ENCODE results near the gene DNAAF1. TPM values are rescaled to one million over a fixed set of nuclear protein-coding genes. Genes with fewer than 3 reads are reported as not detected.
A peak's percentile ranks its signal among the peaks of the same experiment; 100 is the strongest.

Gene DNAAF1
- polyA plus RNA-seq, 1 of the 3 experiments (the other 2 are of a cell fraction) = 0.35 TPM

GRCh38 chr16:84156342-84156784 lies 11.3 kb downstream of the DNAAF1 start (continued):
- TF ChIP-seq TEAD4 (IDR thresholded peaks at IDR 0.05; ENCODE audit: borderline replicate concordance, insufficient read depth) (no peak), MXI1 (IDR thresholded peaks at IDR 0.05; ENCODE audit: low read depth, low read length) (no peak), TAF1 (IDR thresholded peaks at IDR 0.05; ENCODE audit: borderline replicate concordance, low read depth, low read length) (no peak), FOXM1 (IDR thresholded peaks at IDR 0.05; ENCODE audit: low read depth) (no peak), ZBTB33 (IDR thresholded peaks at IDR 0.05; ENCODE audit: borderline replicate concordance, low read depth) (no peak), SMC3 (IDR thresholded peaks at IDR 0.05; ENCODE audit: low read depth, low read length) (no peak), ELF1 (IDR thresholded peaks at IDR 0.05) (no peak), EZH2phosphoT487 (IDR thresholded peaks at IDR 0.05; ENCODE audit: borderline replicate concordance, low read depth) (no peak), NFIC (IDR thresholded peaks at IDR 0.05; ENCODE audit: borderline replicate concordance) (no peak), MEF2A (IDR thresholded peaks at IDR 0.05; ENCODE audit: borderline replicate concordance, low read depth) (no peak), RFX5 (IDR thresholded peaks at IDR 0.05; ENCODE audit: low read length) (no peak)

GRCh38 chr16:84159007-84159406 lies 13.9 kb downstream of the DNAAF1 start:
- CTCF ChIA-PET = interaction anchor here (0.7 to 1.0 kb wide), 2 partner anchors 16 to 25 kb away, joined by 3 to 4 read pairs; no protein-coding TSS in a partner anchor

More at GRCh38 chr16:84159007-84159406, 13.9 kb downstream of the DNAAF1 start:
- Histone ChIP-seq H3K27me3 (ENCODE audit: insufficient read depth) (peaks cover 16% of the 10 kb centered on the region; the same call in 1 of the 2 replicates), H4K20me1 (ENCODE audit: insufficient read depth) (no peaks in the 10 kb centered on the region), H2AFZ (ENCODE audit: low read depth) (peak overlapping the region; percentile 9; the same call in 1 of the 2 replicates), H3K9me3 (no peaks in the 10 kb centered on the region), H3K79me2 (ENCODE audit: insufficient read depth) (no peaks in the 10 kb centered on the region), H3F3A (replicated peaks; ENCODE audit: insufficient read depth) (no peaks in the 10 kb centered on the region), H3K9ac (no peak overlapping the region), H3K36me3 (replicated peaks in 1 of 2; ENCODE audit: control insufficient read depth in 1 of 2, insufficient read depth in 2 of 2, low read length in 1 of 2) (no peaks in the 10 kb centered on the region), H3K4me2 (peak overlapping the region; percentile 46), H3K9me2 (no peaks in the 10 kb centered on the region), H3K4me3 (ENCODE audit: low read depth in 2 of 2, low read length in 1 of 2) (peak overlapping the region in 1 of 2 experiments; percentile 4; a peak in 1 of 4 replicates), H3K27ac (ENCODE audit: low read depth in 2 of 2, low read length in 1 of 2) (no peak overlapping the region), H3K4me1 (ENCODE audit: control insufficient read depth in 1 of 2, insufficient read depth in 2 of 2, low read depth in 1 of 2, low read length in 1 of 2) (peaks cover 0 to 2% of the 10 kb centered on the region in 2 experiments; a peak in 1 of 4 replicates)
- TF ChIP-seq POLR2AphosphoS5 (IDR thresholded peaks at IDR 0.05; ENCODE audit: low read depth, low read length) (no peak), MEF2A (IDR thresholded peaks at IDR 0.05; ENCODE audit: borderline replicate concordance, low read depth) (no peak), TEAD4 (IDR thresholded peaks at IDR 0.05; ENCODE audit: borderline replicate concordance, insufficient read depth) (no peak), IRF3 (IDR thresholded peaks at IDR 0.05; ENCODE audit: low read depth, low read length) (no peak), TCF12 (IDR thresholded peaks at IDR 0.05) (no peak), GATA2 (CRISPR knock-in tag; IDR thresholded peaks at IDR 0.05) (no peak), NFIC (IDR thresholded peaks at IDR 0.05; ENCODE audit: borderline replicate concordance) (no peak), RXRA (IDR thresholded peaks at IDR 0.05; ENCODE audit: borderline replicate concordance, low read depth) (no peak), FOSL2 (IDR thresholded peaks at IDR 0.05; ENCODE audit: borderline replicate concordance, low read depth) (no peak), RAD21 (IDR thresholded peaks at IDR 0.05; ENCODE audit: low read length) (no peak), MAX (IDR thresholded peaks at IDR 0.05; ENCODE audit: low read depth) (no peak), PBX3 (IDR thresholded peaks at IDR 0.05) (no peak), FOXJ3 (CRISPR knock-in tag; IDR thresholded peaks at IDR 0.05) (no peak)
- peak; percentile 45 for DNase-seq
- 18% methylated on average over 7 of the region's 9 CpGs for WGBS (ENCODE audit: low lambda C conversion rate)
- POLR2A ChIA-PET = no interaction called here
